Uterus (tissue), 4 donors: Measurements from ENCODE around the gene ADAMTS17. TPM values are rescaled to one million over a fixed set of nuclear protein-coding genes. Genes with fewer than 3 reads are reported as not detected.
"Not testable (repeated sequence)": the region's sequence is repeated elsewhere in the genome, so short reads cannot be mapped to it uniquely, and the experiment has no call there.

Experiments used
- DNase-seq, 2 donors: peaks; one replicate each; pipeline ENCODE4 v3.0.0-alpha.2; 2019 to 2020
- H3K27ac ChIP-seq, 2 donors: fragments of 200-600 bp; sonication (generic); 1 replicate in 1 of 2; 2 replicates in 1 of 2; pipeline ENCODE4 v1.5.1; 2016 to 2018
- H3K27me3 ChIP-seq, 2 donors: fragments of 200-600 bp; sonication (generic); one replicate each; pipeline ENCODE4 v1.5.1; 2018 to 2019; ENCODE audit warnings: control low read depth in 1 of 2
- H3K36me3 ChIP-seq, 2 donors: fragments of 200-600 bp; sonication (generic); one replicate each; pipeline ENCODE4 v1.5.1; 2019; ENCODE audit warnings: control low read depth in 1 of 2
- H3K4me1 ChIP-seq, 2 donors: fragments of 200-600 bp; sonication (generic); one replicate each; pipeline ENCODE4 v1.5.1; 2018 to 2019; ENCODE audit warnings: control low read depth in 1 of 2
- H3K4me3 ChIP-seq, 2 donors: fragments of 200-600 bp; sonication (generic); 1 replicate in 1 of 2; 2 replicates in 1 of 2; pipeline ENCODE4 v1.5.1; 2018 to 2019; ENCODE audit warnings: mild to moderate bottlenecking in 1 of 2
- H3K9me3 ChIP-seq, 2 donors: fragments of 200-600 bp; sonication (generic); one replicate each; pipeline ENCODE4 v1.5.1; 2019; ENCODE audit warnings: control low read depth in 1 of 2
- POLR2A ChIP-seq, 2 donors: fragments of 450-650 bp; IDR thresholded peaks; one replicate each; pipeline ENCODE4 v1.6.1; 2016; ENCODE audit warnings: antibody characterized with exemption in 2 of 2, mild to moderate bottlenecking in 1 of 2, moderate library complexity in 1 of 2
- intact Hi-C: fragments of 100-400 bp; cut with DNase I; formaldehyde crosslinking; loops from one replicate; pipeline ENCODE4 v1.15.1; 2023; ENCODE audit warnings: low total_unique reads
- total RNA-seq, 4 donors: library from RNA; depleted of rRNA in 3 of 4; stranded (reverse); fragments of >200 nt in 3 of 4; gene quantifications; one replicate each; pipeline versions ENCODE4 v1.1.0 to v1.2.4, GENCODE V29; 2014 to 2023
- TF ChIP-seq, protein P1 (sequence below), 4 experiments: fragments of 200-600 bp in 2 of 4; fragments of 450-650 bp in 2 of 4; sonication (generic) in 2 of 4; IDR thresholded peaks; one replicate each; pipeline ENCODE4 v1.5.1; 2016 to 2019; ENCODE audit warnings: antibody characterized with exemption in 4 of 4, mild to moderate bottlenecking in 2 of 4, moderate library complexity in 1 of 4
- donor health status: DM: yes; HTN: yes; CAD: no.

The ADAMTS17 gene
- total RNA-seq, 4 donors from 2014 or later = 3.1 to 17.1 (median 8.1) TPM; not detected in 1

DNA sequence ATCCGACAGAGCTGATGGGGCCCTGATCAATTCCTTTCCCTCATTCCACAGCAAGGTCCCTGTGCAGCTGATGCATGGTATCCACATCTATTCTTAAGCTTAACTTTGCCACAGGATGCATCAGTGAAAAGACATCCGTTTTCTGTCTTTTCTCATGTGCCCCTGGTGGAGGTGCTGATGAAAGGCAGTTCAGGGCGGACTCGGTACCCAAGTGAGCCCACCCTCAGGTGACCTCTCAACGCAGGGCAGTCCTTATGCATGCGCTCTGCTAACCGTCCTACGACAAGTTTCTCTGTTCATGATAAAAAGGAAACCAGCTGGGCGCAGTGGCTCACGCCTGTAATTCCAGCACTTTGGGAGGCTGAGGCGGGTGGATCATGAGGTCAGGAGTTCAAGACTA is 251.4 kb downstream of the ADAMTS17 start:
- H3K27ac ChIP-seq = no peak overlapping the region
- no peaks in the 10 kb centered on the region for H3K9me3 ChIP-seq
- H3K36me3 ChIP-seq = no peaks in the 10 kb centered on the region
- intact Hi-C loops = no loop called here
- H3K4me1 ChIP-seq = no peaks in the 10 kb centered on the region
- no peak for TF ChIP-seq POLR2A (IDR thresholded peaks at IDR 0.05)
- TF ChIP-seq, protein P1, sequence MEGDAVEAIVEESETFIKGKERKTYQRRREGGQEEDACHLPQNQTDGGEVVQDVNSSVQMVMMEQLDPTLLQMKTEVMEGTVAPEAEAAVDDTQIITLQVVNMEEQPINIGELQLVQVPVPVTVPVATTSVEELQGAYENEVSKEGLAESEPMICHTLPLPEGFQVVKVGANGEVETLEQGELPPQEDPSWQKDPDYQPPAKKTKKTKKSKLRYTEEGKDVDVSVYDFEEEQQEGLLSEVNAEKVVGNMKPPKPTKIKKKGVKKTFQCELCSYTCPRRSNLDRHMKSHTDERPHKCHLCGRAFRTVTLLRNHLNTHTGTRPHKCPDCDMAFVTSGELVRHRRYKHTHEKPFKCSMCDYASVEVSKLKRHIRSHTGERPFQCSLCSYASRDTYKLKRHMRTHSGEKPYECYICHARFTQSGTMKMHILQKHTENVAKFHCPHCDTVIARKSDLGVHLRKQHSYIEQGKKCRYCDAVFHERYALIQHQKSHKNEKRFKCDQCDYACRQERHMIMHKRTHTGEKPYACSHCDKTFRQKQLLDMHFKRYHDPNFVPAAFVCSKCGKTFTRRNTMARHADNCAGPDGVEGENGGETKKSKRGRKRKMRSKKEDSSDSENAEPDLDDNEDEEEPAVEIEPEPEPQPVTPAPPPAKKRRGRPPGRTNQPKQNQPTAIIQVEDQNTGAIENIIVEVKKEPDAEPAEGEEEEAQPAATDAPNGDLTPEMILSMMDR (IDR thresholded peaks at IDR 0.05) = no peak
- H3K27me3 ChIP-seq = no peaks in the 10 kb centered on the region
- H3K4me3 ChIP-seq = no peak overlapping the region
- DNase-seq = no peak

DNA sequence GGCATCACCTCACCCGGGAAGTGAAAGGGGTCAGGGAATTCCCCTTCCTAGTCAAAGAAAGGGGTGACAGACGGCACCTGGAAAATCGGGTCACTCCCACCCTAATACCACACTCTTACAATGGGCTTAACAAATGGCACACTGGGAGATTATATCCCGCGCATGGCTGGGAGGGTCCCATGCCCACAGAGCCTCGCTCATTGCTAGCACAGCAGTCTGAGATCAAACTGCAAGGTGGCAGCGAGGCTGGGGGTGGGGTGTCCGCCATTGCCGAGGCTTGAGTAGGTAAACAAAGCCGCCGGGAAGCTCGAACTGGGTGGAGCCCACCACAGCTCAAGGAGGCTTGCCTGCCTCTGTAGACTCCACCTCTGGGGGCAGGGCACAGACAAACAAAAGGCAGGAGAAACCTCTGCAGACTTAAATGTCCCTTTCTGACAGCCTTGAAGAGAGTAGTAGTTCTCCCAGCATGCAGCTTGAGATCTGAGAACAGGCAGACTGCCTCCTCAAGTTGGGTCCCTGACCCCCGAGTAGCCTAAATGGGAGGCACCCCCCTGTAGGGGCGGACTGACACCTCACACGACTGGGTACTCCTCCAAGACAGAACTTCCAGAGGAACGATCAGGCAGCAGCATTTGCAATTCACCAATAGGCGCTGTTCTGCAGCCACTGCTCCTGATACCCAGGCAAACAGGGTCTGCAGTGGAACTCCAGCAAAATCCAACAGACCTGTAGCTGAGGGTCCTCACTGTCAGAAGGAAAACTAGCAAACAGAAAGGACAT is 257.5 kb downstream of the ADAMTS17 start:
- H3K4me3 ChIP-seq, H3K4me1 ChIP-seq, H3K27ac ChIP-seq, intact Hi-C loops, DNase-seq, H3K36me3 ChIP-seq, H3K27me3 ChIP-seq, H3K9me3 ChIP-seq: not testable (repeated sequence)

DNA sequence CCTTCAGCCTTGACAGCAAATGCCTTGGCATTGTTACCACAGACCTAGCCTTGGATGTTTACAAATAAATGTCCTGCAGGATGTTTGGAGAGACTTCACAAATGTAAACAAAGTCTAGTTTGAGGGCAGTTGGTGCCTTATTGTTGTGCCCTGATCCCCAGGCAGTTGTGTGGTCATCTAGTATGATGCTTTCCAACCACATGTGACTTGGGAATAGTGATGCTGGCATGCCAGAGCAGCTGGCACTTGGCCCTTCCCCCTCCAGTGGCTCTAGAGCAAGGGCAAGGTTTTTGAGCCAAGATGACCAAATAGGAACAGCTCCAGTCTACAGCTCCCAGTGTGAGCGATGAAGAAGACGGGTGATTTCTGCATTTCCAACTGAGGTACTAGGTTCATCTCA is 258.2 kb downstream of the ADAMTS17 start:
- H3K27ac ChIP-seq = no peak overlapping the region
- H3K4me3 ChIP-seq = no peak overlapping the region
- no peak for TF ChIP-seq POLR2A (IDR thresholded peaks at IDR 0.05)
- TF ChIP-seq, protein P1 (IDR thresholded peaks at IDR 0.05) = no peak
- intact Hi-C loops = no loop called here
- H3K27me3 ChIP-seq = no peaks in the 10 kb centered on the region
- H3K4me1 ChIP-seq = no peaks in the 10 kb centered on the region
- H3K9me3 ChIP-seq = no peaks in the 10 kb centered on the region
- DNase-seq = no peak
- H3K36me3 ChIP-seq = no peaks in the 10 kb centered on the region

DNA sequence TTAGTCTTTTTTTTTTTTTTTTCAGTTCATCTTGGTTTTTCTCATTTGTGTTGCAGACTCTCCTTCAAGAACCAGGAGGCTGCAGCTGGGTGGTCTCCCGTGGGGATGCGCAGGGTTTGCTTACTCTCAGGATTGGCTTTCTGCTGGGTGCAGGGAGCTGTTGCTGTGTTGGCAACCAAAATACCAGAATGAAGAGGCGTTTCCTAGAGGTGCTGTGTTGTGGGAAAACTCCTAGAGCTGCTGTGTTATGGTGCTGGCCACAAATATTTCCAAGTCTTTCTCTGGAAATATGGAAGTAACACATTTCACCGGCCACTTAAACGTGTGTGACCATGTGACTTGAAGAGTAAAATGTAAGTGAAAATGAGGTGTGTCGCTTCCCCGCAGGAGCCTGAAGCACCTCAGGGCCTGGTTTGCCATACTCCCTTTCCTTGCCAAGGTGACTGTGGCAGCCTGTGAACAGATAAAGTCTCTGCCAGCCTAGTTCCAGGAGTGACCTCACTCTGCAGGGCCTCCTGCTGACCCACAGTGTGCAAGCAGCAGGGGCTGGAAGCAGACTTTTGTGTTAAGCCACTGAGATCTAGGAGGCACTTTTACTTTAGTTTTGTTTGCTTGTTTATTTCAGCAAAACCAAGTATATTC is 258.9 kb downstream of the ADAMTS17 start:
- Histone ChIP-seq H3K27me3 (no peaks in the 10 kb centered on the region), H3K36me3 (no peaks in the 10 kb centered on the region), H3K4me1 (no peaks in the 10 kb centered on the region), H3K4me3 (no peak overlapping the region), H3K9me3 (no peaks in the 10 kb centered on the region), H3K27ac (no peak overlapping the region)
- DNase-seq = no peak
- intact Hi-C loops = no loop called here
- TF ChIP-seq, protein P1 (IDR thresholded peaks at IDR 0.05) = no peak
- TF ChIP-seq POLR2A (IDR thresholded peaks at IDR 0.05) = no peak

DNA sequence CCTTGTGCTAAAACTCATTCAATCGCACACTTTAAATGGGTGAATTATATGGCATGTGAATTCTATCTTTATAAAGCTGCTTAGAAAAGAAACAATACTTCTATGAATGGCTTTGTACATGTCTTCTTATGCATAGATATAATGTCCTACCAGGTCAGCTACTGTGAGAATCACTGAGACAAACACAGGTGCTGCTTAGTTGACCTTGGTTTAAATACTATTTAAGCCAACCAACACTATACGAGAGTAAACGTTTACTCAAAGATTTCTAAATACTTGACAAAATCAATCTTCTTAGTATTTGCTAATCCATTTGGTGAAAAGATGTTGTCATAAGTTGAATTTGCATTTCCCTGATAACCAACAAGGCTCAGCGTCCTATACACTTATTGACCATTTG is 260.3 kb downstream of the ADAMTS17 start:
- intact Hi-C loops = no loop called here
- Histone ChIP-seq H3K4me3 (no peak overlapping the region), H3K27ac (no peak overlapping the region), H3K36me3 (no peaks in the 10 kb centered on the region), H3K9me3 (no peaks in the 10 kb centered on the region), H3K4me1 (no peaks in the 10 kb centered on the region), H3K27me3 (no peaks in the 10 kb centered on the region)
- TF ChIP-seq, protein P1 (IDR thresholded peaks at IDR 0.05) = no peak
- TF ChIP-seq POLR2A (IDR thresholded peaks at IDR 0.05) = no peak
- no peak for DNase-seq
